GM21367 (cell line): ENCODE data around the gene EPS15.
"Not testable (repeated sequence)": the region's sequence is repeated elsewhere in the genome, so short reads cannot be mapped to it uniquely, and the experiment has no call there.

Experiments
- ATAC-seq: cut with Tn5 transposase; IDR thresholded peaks from one replicate; pipeline ENCODE4 v1.9.1; 2021; ENCODE audit not compliant: unreplicated experiment

The EPS15 gene

GRCh38 chr1:51344276-51344601, 174.8 kb downstream of the EPS15 start:
- ATAC-seq = no peak

- ATAC-seq = no peak
Observed at GRCh38 chr1:51343624-51344023, 175.4 kb downstream of the EPS15 start.

- ATAC-seq = no peak
Observed at GRCh38 chr1:51342591-51343206, 176.4 kb downstream of the EPS15 start.

GRCh38 chr1:51341876-51342496, 177.1 kb downstream of the EPS15 start:
- ATAC-seq = peak; percentile 54

GRCh38 chr1:51340380-51340779, 178.7 kb downstream of the EPS15 start:
- no peak for ATAC-seq

GRCh38 chr1:51336711-51337110, 182.4 kb downstream of the EPS15 start:
- no peak for ATAC-seq

GRCh38 chr1:51336004-51336403, 183.1 kb downstream of the EPS15 start:
- ATAC-seq = no peak

- peak; percentile 57 for ATAC-seq
Observed at GRCh38 chr1:51331206-51332100, 187.6 kb downstream of the EPS15 start.

- no peak for ATAC-seq
Observed at GRCh38 chr1:51330331-51331201, 188.5 kb downstream of the EPS15 start, which contains the start of gene TTC39A. TTC39A (minus strand) TSS chr1:51330562; CDS start chr1:51330477, 85 bp downstream.

GRCh38 chr1:51329443-51330325, 189.4 kb downstream of the EPS15 start:
- ATAC-seq = no peak

- ATAC-seq = no peak
Observed at GRCh38 chr1:51328926-51329325, 190.1 kb downstream of the EPS15 start.

GRCh38 chr1:51328279-51328678, 190.8 kb downstream of the EPS15 start:
- no peak for ATAC-seq

GRCh38 chr1:51327386-51327785, 191.7 kb downstream of the EPS15 start:
- ATAC-seq = no peak

GRCh38 chr1:51326839-51327238, 192.2 kb downstream of the EPS15 start:
- no peak for ATAC-seq

- no peak for ATAC-seq
Observed at GRCh38 chr1:51325878-51326755, 192.9 kb downstream of the EPS15 start.

GRCh38 chr1:51325391-51325790, 193.7 kb downstream of the EPS15 start:
- no peak for ATAC-seq

GRCh38 chr1:51325011-51325385, 194.1 kb downstream of the EPS15 start:
- ATAC-seq = not testable (repeated sequence)

GRCh38 chr1:51324251-51325010, 194.6 kb downstream of the EPS15 start:
- no peak for ATAC-seq
